Stimulated activated naive B cell treated with anti-CD40 and anti-IgM and Interleukin-4, amounts not matched to agents 10 μg/mL and 1 μg/mL and 100 μg/mL, for 72 hours (primary cell): ENCODE results near the gene HSPA14.
"Not testable (repeated sequence)": the region's sequence is repeated elsewhere in the genome, so short reads cannot be mapped to it uniquely, and the experiment has no call there.

ENCODE experiments used
- ATAC-seq, 2 donors: fragments of 150-1000 bp; cut with Tn5 transposase; replicated peaks; 2 replicates each; pipeline ENCODE4 v1.10.0; 2021; ENCODE audit warnings: moderate library complexity in 1 of 2
- DNase-seq: peaks from one replicate; pipeline ENCODE4 v3.0.0; 2021
- H3K27ac Mint-ChIP-seq: one replicate; pipeline ENCODE4 v1.8.0; 2022; ENCODE audit warnings: mild to moderate bottlenecking, mixed read lengths
- H3K27me3 Mint-ChIP-seq, 2 donors: one replicate each; pipeline ENCODE4 v1.8.0; 2022; ENCODE audit warnings: mixed read lengths in 2 of 2
- H3K36me3 Mint-ChIP-seq, 2 donors: one replicate each; pipeline ENCODE4 v1.8.0; 2022; ENCODE audit warnings: mixed read lengths in 2 of 2, mild to moderate bottlenecking in 1 of 2
- H3K4me1 Mint-ChIP-seq, 2 donors: one replicate each; pipeline ENCODE4 v1.8.0; 2022; ENCODE audit warnings: mixed read lengths in 2 of 2, mild to moderate bottlenecking in 1 of 2
- H3K4me3 Mint-ChIP-seq, 2 donors: one replicate each; pipeline ENCODE4 v1.8.0; 2022; ENCODE audit warnings: mild to moderate bottlenecking in 2 of 2, mixed read lengths in 2 of 2, moderate library complexity in 1 of 2
- H3K9me3 Mint-ChIP-seq, 2 donors: one replicate each; pipeline ENCODE4 v1.8.0; 2022; ENCODE audit warnings: mixed read lengths in 2 of 2, mild to moderate bottlenecking in 1 of 2

Gene HSPA14

GRCh38 chr10:14855453-14855852 is 17.3 kb downstream of the HSPA14 start:
- Mint-ChIP-seq H3K36me3 (peaks cover 22 to 50% of the 10 kb centered on the region in 2 donors), H3K4me1 (peaks cover 0 to 3% of the 10 kb centered on the region in 2 donors), H3K9me3 (no peaks in the 10 kb centered on the region), H3K27me3 (no peaks in the 10 kb centered on the region), H3K4me3 (no peak overlapping the region), H3K27ac (no peak overlapping the region)
- no peak for ATAC-seq
- no peak for DNase-seq

- H3K4me3 Mint-ChIP-seq, result no peak overlapping the region
- peaks cover 0 to 6% of the 10 kb centered on the region in 2 donors for H3K4me1 Mint-ChIP-seq
- no peak overlapping the region for H3K27ac Mint-ChIP-seq
- no peaks in the 10 kb centered on the region for H3K27me3 Mint-ChIP-seq
- DNase-seq (no peak), ATAC-seq (no peak)
- H3K9me3 Mint-ChIP-seq, result no peaks in the 10 kb centered on the region
- H3K36me3 Mint-ChIP-seq, result peaks cover 29 to 56% of the 10 kb centered on the region in 2 donors
Observed at GRCh38 chr10:14858338-14858960, 20.3 kb downstream of the HSPA14 start.

- ATAC-seq (no peak), DNase-seq (no peak)
- Mint-ChIP-seq H3K27me3 (no peaks in the 10 kb centered on the region), H3K9me3 (no peaks in the 10 kb centered on the region), H3K27ac (no peak overlapping the region), H3K36me3 (peaks cover 29 to 59% of the 10 kb centered on the region in 2 donors), H3K4me3 (no peak overlapping the region), H3K4me1 (peaks cover 0 to 6% of the 10 kb centered on the region in 2 donors)
Observed at GRCh38 chr10:14859043-14859442, 20.9 kb downstream of the HSPA14 start.

- ATAC-seq, result no peak
- H3K27ac Mint-ChIP-seq, result no peak overlapping the region
- no peaks in the 10 kb centered on the region for H3K9me3 Mint-ChIP-seq
Observed at GRCh38 chr10:14859775-14860174, 21.7 kb downstream of the HSPA14 start.

GRCh38 chr10:14860791-14861190 is 22.7 kb downstream of the HSPA14 start:
- Mint-ChIP-seq H3K27me3 (no peaks in the 10 kb centered on the region), H3K4me3 (no peak overlapping the region), H3K9me3 (no peaks in the 10 kb centered on the region), H3K27ac (no peak overlapping the region), H3K36me3 (peaks cover 33 to 60% of the 10 kb centered on the region in 2 donors), H3K4me1 (peaks cover 0 to 6% of the 10 kb centered on the region in 2 donors)
- DNase-seq (no peak), ATAC-seq (no peak)

More at GRCh38 chr10:14859775-14860174, 21.7 kb downstream of the HSPA14 start:
- DNase-seq, result no peak
- Mint-ChIP-seq H3K4me1 (peaks cover 0 to 6% of the 10 kb centered on the region in 2 donors), H3K36me3 (peaks cover 30 to 63% of the 10 kb centered on the region in 2 donors), H3K27me3 (no peaks in the 10 kb centered on the region), H3K4me3 (no peak overlapping the region)

- H3K4me1 Mint-ChIP-seq, H3K4me3 Mint-ChIP-seq, ATAC-seq, H3K27me3 Mint-ChIP-seq, H3K9me3 Mint-ChIP-seq, H3K27ac Mint-ChIP-seq, DNase-seq: not testable (repeated sequence)
- peaks cover 35 to 49% of the 10 kb centered on the region in 2 donors for H3K36me3 Mint-ChIP-seq
Observed at GRCh38 chr10:14864466-14864865, 26.4 kb downstream of the HSPA14 start.

GRCh38 chr10:14864871-14865270 is 26.8 kb downstream of the HSPA14 start:
- H3K27me3 Mint-ChIP-seq, H3K4me3 Mint-ChIP-seq, ATAC-seq, DNase-seq, H3K9me3 Mint-ChIP-seq, H3K27ac Mint-ChIP-seq, H3K4me1 Mint-ChIP-seq: not testable (repeated sequence)
- H3K36me3 Mint-ChIP-seq, result peaks cover 38 to 53% of the 10 kb centered on the region in 2 donors

GRCh38 chr10:14873090-14873760 is 35.1 kb downstream of the HSPA14 start:
- Mint-ChIP-seq H3K4me3 (no peak overlapping the region), H3K9me3 (no peaks in the 10 kb centered on the region), H3K27me3 (no peaks in the 10 kb centered on the region), H3K4me1 (peaks cover 2 to 13% of the 10 kb centered on the region in 2 donors), H3K27ac (no peak overlapping the region), H3K36me3 (peaks cover 11 to 19% of the 10 kb centered on the region in 2 donors)
- DNase-seq (no peak), ATAC-seq (no peak)

- H3K9me3 Mint-ChIP-seq, result no peaks in the 10 kb centered on the region
- no peak overlapping the region for H3K27ac Mint-ChIP-seq
- no peak for DNase-seq
- H3K4me3 Mint-ChIP-seq, result peak overlapping the region in 1 of 2 donors; percentile 18
- H3K4me1 Mint-ChIP-seq, result peaks cover 6 to 27% of the 10 kb centered on the region in 2 donors
- no peak for ATAC-seq
- H3K36me3 Mint-ChIP-seq, result peaks cover 2 to 10% of the 10 kb centered on the region in 2 donors
- H3K27me3 Mint-ChIP-seq, result no peaks in the 10 kb centered on the region
Observed at GRCh38 chr10:14875941-14876340, 37.8 kb downstream of the HSPA14 start.

GRCh38 chr10:14876764-14877163 is 38.7 kb downstream of the HSPA14 start:
- Mint-ChIP-seq H3K36me3 (peaks cover under 1 to 12% of the 10 kb centered on the region in 2 donors), H3K27me3 (no peaks in the 10 kb centered on the region), H3K27ac (no peak overlapping the region), H3K4me1 (peaks cover 7 to 29% of the 10 kb centered on the region in 2 donors), H3K9me3 (no peaks in the 10 kb centered on the region), H3K4me3 (peak overlapping the region; percentile 3 to 61)
- ATAC-seq, result no peak
- DNase-seq, result no peak

GRCh38 chr10:14878266-14879123 is 40.4 kb downstream of the HSPA14 start, which contains the start of gene SUV39H2:
SUV39H2 (plus strand) TSS chr10:14878866; CDS start chr10:14878889, 23 bp downstream.
- peak within 1 kb of the TSS; percentile 94 for H3K27ac Mint-ChIP-seq
- peak; percentile 95 to 96 for ATAC-seq
- DNase-seq, result peak; percentile 93
- H3K36me3 Mint-ChIP-seq, result peaks cover 13 to 26% of the 10 kb centered on the region in 2 donors
- no peaks in the 10 kb centered on the region for H3K27me3 Mint-ChIP-seq
- peaks cover 11 to 37% of the 10 kb centered on the region in 2 donors for H3K4me1 Mint-ChIP-seq
- no peaks in the 10 kb centered on the region for H3K9me3 Mint-ChIP-seq
- H3K4me3 Mint-ChIP-seq, result peak within 1 kb of the TSS; percentile 90 to 96

- H3K27ac Mint-ChIP-seq, result peak overlapping the region; percentile 86
- ATAC-seq (peak; percentile 17 to 27), DNase-seq (peak; percentile 13)
- peaks cover 17 to 37% of the 10 kb centered on the region in 2 donors for H3K4me1 Mint-ChIP-seq
- no peaks in the 10 kb centered on the region for H3K9me3 Mint-ChIP-seq
- H3K36me3 Mint-ChIP-seq, result peaks cover 17 to 26% of the 10 kb centered on the region in 2 donors
- H3K27me3 Mint-ChIP-seq, result no peaks in the 10 kb centered on the region
- peak overlapping the region; percentile 90 to 96 for H3K4me3 Mint-ChIP-seq
Observed at GRCh38 chr10:14879124-14879927, 41.2 kb downstream of the HSPA14 start.

- DNase-seq (no peak), ATAC-seq (no peak)
- H3K36me3 Mint-ChIP-seq, result peaks cover 17 to 26% of the 10 kb centered on the region in 2 donors
- no peak overlapping the region for H3K27ac Mint-ChIP-seq
- peaks cover 17 to 37% of the 10 kb centered on the region in 2 donors for H3K4me1 Mint-ChIP-seq
- no peaks in the 10 kb centered on the region for H3K9me3 Mint-ChIP-seq
- peak overlapping the region; percentile 90 to 96 for H3K4me3 Mint-ChIP-seq
- H3K27me3 Mint-ChIP-seq, result no peaks in the 10 kb centered on the region
Observed at GRCh38 chr10:14879928-14880193, 41.8 kb downstream of the HSPA14 start.

- Mint-ChIP-seq H3K27ac (no peak overlapping the region), H3K9me3 (no peaks in the 10 kb centered on the region), H3K4me3 (peak overlapping the region; percentile 90 to 96), H3K4me1 (peaks cover 17 to 37% of the 10 kb centered on the region in 2 donors), H3K36me3 (peaks cover 17 to 26% of the 10 kb centered on the region in 2 donors), H3K27me3 (no peaks in the 10 kb centered on the region)
- DNase-seq, result no peak
- ATAC-seq, result no peak
Observed at GRCh38 chr10:14880229-14880628, 42.1 kb downstream of the HSPA14 start.
